Endothelial cell of umbilical vein (primary cell): ENCODE results near the gene U2AF2. TPM values are rescaled to one million over a fixed set of nuclear protein-coding genes. Genes with fewer than 3 reads are reported as not detected.

Experiments used
- BruUV-seq: library from RNA; stranded (reverse); fragments of 400-500 nt; replicated peaks from 2 replicates; lab custom pipeline; 2021; lab: Mats Ljungman, UMichigan
- CTCF ChIA-PET: fragments of 300-600, 350-600 bp; sonication (Branson Sonifier 250); formaldehyde crosslinking; loops from one replicate; lab custom pipeline; 2021; ENCODE audit warnings: antibody characterized with exemption, inconsistent platforms; lab: Charles Lee
- POLR2A ChIA-PET: fragments of 300-600, 350-600 bp; sonication (Branson Sonifier 250); formaldehyde crosslinking; loops from one replicate; lab custom pipeline; 2021; ENCODE audit warnings: antibody characterized with exemption, inconsistent platforms; lab: Charles Lee
- DNase-seq: peaks from one replicate; pipeline ENCODE4 v3.0.0-alpha.2; 2011; ENCODE audit warnings: low read depth, low spot score
- FAIRE-seq: peaks from 2 replicates; lab custom pipeline; 2011; peaks lifted over from hg19 to GRCh38; lab: Jason Lieb, UNC
- H2AFZ ChIP-seq: 2 replicates; pipeline ENCODE4 v1.6.0; 2012; ENCODE audit warnings: low read depth, low read length, control low read depth, inconsistent platforms
- H3K27ac ChIP-seq: 2 replicates; pipeline ENCODE4 v1.5.1; 2011; ENCODE audit warnings: low read depth, mild to moderate bottlenecking, control low read depth, low read length, moderate library complexity; ENCODE audit not compliant: insufficient read depth
- H3K27me3 ChIP-seq, 2 experiments: 2 replicates each; pipeline versions ENCODE4 v1.6.0 to v1.6.1; 2011; ENCODE audit warnings: low read length in 2 of 2, mixed read lengths in 1 of 2; ENCODE audit not compliant: control insufficient read depth in 2 of 2, insufficient read depth in 2 of 2
- H3K36me3 ChIP-seq, 2 experiments: 2 replicates in 1 of 2; 3 replicates in 1 of 2; pipeline ENCODE4 v1.5.1; 2011; ENCODE audit warnings: low read length in 2 of 2, mild to moderate bottlenecking in 1 of 2, moderate library complexity in 1 of 2; ENCODE audit not compliant: control insufficient read depth in 2 of 2, insufficient read depth in 2 of 2; ENCODE audit errors: extremely low read depth in 1 of 2
- H3K4me1 ChIP-seq: 3 replicates; pipeline ENCODE4 v1.5.1; 2011; ENCODE audit warnings: mild to moderate bottlenecking, low read length; ENCODE audit not compliant: control insufficient read depth, insufficient read depth; ENCODE audit errors: extremely low read depth
- H3K4me2 ChIP-seq: 2 replicates; pipeline ENCODE4 v1.6.1; 2011; ENCODE audit warnings: low read length, control low read depth, mixed read lengths; ENCODE audit not compliant: insufficient read depth
- H3K4me3 ChIP-seq, 3 experiments: fragments of 200-600 bp in 1 of 3; sonication (generic), shearing (Covaris generic) in 1 of 3; replicated peaks in 1 of 3; 2 replicates each; pipeline ENCODE4 v1.5.1; 2011 to 2016; ENCODE audit warnings: control low read depth in 3 of 3, low read length in 3 of 3, mild to moderate bottlenecking in 2 of 3, inconsistent platforms in 1 of 3, low read depth in 1 of 3, moderate library complexity in 1 of 3; ENCODE audit not compliant: insufficient read depth in 1 of 3
- H3K79me2 ChIP-seq: 2 replicates; pipeline ENCODE4 v1.6.0; 2012; ENCODE audit warnings: low read length, inconsistent platforms; ENCODE audit not compliant: control insufficient read depth, insufficient read depth
- H3K9ac ChIP-seq: replicated peaks from 2 replicates; pipeline ENCODE3; 2011; ENCODE audit warnings: low read length, control low read depth; ENCODE audit not compliant: insufficient read depth; ENCODE audit errors: extremely low read depth
- H3K9me1 ChIP-seq: replicated peaks from 3 replicates; pipeline ENCODE4 v1.6.0; 2011; ENCODE audit warnings: mild to moderate bottlenecking, low read length; ENCODE audit not compliant: control insufficient read depth, insufficient read depth; ENCODE audit errors: extremely low read depth
- H3K9me3 ChIP-seq: replicated peaks from 2 replicates; pipeline ENCODE4 v1.5.1; 2012; ENCODE audit warnings: low read length, inconsistent platforms; ENCODE audit not compliant: control insufficient read depth, insufficient read depth
- H4K20me1 ChIP-seq: replicated peaks from 2 replicates; pipeline ENCODE3; 2011; ENCODE audit warnings: mild to moderate bottlenecking, low read length; ENCODE audit not compliant: control insufficient read depth, insufficient read depth; ENCODE audit errors: extremely low read depth
- EZH2 ChIP-seq: IDR thresholded peaks from 2 replicates; pipeline ENCODE4 v1.6.1; 2012; ENCODE audit warnings: borderline replicate concordance, low read depth, mild to moderate bottlenecking, moderate library complexity, low read length, inconsistent platforms; ENCODE audit not compliant: severe bottlenecking
- FOS ChIP-seq: IDR thresholded peaks from 2 replicates; pipeline ENCODE4 v1.6.1; 2011; ENCODE audit warnings: mild to moderate bottlenecking, low read length, moderate library complexity, borderline replicate concordance; ENCODE audit not compliant: insufficient read depth
- GATA2 ChIP-seq: IDR thresholded peaks from 2 replicates; pipeline ENCODE4 v1.7.0; 2011; ENCODE audit warnings: low read depth, mild to moderate bottlenecking, moderate library complexity, mixed read lengths, low read length; ENCODE audit not compliant: insufficient read length, insufficient read depth
- JUN ChIP-seq: IDR thresholded peaks from 2 replicates; pipeline ENCODE4 v1.6.1; 2011; ENCODE audit warnings: borderline replicate concordance, low read depth; ENCODE audit not compliant: insufficient read length, insufficient read depth
- MYC ChIP-seq: IDR thresholded peaks from one replicate; pipeline ENCODE4 v1.6.1; 2011; ENCODE audit warnings: mild to moderate bottlenecking, low read depth, low read length
- POLR2A ChIP-seq: IDR thresholded peaks from 2 replicates; pipeline ENCODE4 v1.6.1; 2012; ENCODE audit warnings: low read depth, mild to moderate bottlenecking, control low read depth, low read length
- POLR2AphosphoS5 ChIP-seq: IDR thresholded peaks from 2 replicates; pipeline ENCODE4 v1.6.1; 2012; ENCODE audit warnings: low read depth, mild to moderate bottlenecking, control low read depth, low read length, moderate library complexity; ENCODE audit not compliant: insufficient read depth
- dilution Hi-C: fragments of 300-500 bp; cut with MboI; formaldehyde crosslinking; loops from one replicate; pipeline ENCODE4 v1.15.0; 2019; ENCODE audit warnings: low sequenced_read_pairs; ENCODE audit not compliant: extremely low pct_ligation_motif_present
- intact Hi-C: fragments of 100-400 bp; cut with micrococcal nuclease; formaldehyde crosslinking; loops from one replicate; pipeline ENCODE4 v1.10.0; 2022
- polyA plus RNA-seq, 4 experiments: library from polyadenylated mRNA; depleted of rRNA in 3 of 4; stranded (reverse) in 3 of 4; unstranded in 1 of 4; fragments of >200 nt; gene quantifications; 2 replicates each; pipeline versions ENCODE4 v1.2.1 to v1.2.3, GENCODE V29; 2011 to 2012; ENCODE audit warnings: missing spikeins in 1 of 4
- total RNA-seq: library from RNA; stranded (reverse); gene quantifications from 2 replicates; pipeline ENCODE4 v1.2.3, GENCODE V29; 2021
- TF ChIP-seq, protein P1 (sequence below), 2 donors: IDR thresholded peaks; 1 replicate in 1 of 2; 2 replicates in 1 of 2; pipeline ENCODE4 v1.5.1; 2011; ENCODE audit warnings: low read length in 2 of 2, mild to moderate bottlenecking in 2 of 2, moderate library complexity in 2 of 2, control low read depth in 1 of 2, inconsistent platforms in 1 of 2, low read depth in 1 of 2; ENCODE audit not compliant: insufficient read depth in 1 of 2; ENCODE audit errors: extremely low read depth in 1 of 2
- TF ChIP-seq, protein P2 (sequence below): IDR thresholded peaks from 2 replicates; pipeline ENCODE4 v1.6.1; 2011; ENCODE audit not compliant: insufficient read depth, insufficient read length

U2AF2 gene
- total and polyA plus RNA-seq, 2 donors (not counting 3 experiments of a cell fraction or from before 2014, with no cell fraction given): 183 to 259 TPM

DNA sequence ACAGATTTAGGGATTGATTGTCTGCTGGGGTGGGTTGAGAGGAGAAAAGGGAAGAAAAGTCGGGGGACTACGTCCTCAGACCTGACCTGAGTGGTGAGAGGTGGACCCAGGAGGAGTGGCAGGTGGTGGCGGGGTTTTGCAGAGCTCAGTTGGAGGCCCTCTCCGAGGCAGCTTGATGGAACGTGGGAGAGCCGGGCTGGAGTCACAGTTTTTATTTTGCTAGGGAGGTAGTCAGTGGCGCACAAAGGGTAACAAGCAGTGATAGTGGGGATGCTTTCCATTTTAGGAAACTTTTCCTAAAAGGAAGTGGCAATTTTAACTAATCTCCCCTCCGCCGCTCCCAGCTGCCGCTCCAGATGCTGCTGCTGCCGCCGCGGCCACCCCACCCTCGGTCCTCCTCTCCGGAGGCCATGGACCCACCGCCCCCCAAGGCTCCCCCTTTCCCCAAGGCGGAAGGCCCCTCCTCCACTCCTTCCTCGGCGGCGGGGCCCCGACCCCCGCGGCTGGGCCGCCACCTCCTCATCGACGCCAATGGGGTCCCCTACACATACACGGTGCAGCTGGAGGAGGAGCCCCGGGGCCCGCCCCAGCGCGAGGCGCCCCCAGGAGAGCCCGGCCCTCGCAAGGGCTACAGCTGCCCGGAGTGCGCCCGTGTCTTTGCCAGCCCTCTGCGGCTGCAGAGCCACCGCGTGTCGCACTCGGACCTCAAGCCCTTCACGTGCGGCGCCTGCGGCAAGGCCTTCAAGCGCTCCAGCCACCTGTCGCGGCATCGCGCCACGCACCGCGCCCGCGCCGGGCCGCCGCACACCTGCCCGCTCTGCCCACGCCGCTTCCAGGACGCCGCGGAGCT is 12.5 kb upstream of the U2AF2 start:
- intact Hi-C loops (loop anchor here (1.0 to 5.0 kb wide), 2 partner anchors 7 to 555 kb away; no protein-coding TSS in a partner anchor), dilution Hi-C loops (no loop called here)
- Histone ChIP-seq H3K4me1 (peaks cover 26% of the 10 kb centered on the region), H4K20me1 (no peaks in the 10 kb centered on the region), H3K27me3 (no peaks in the 10 kb centered on the region), H3K9me1 (no peaks in the 10 kb centered on the region), H3K4me2 (peak overlapping the region; percentile 53), H3K27ac (no peak overlapping the region), H3K9me3 (no peaks in the 10 kb centered on the region), H3K9ac (peak overlapping the region; percentile 27), H3K36me3 (peaks cover 3 to 10% of the 10 kb centered on the region in 2 experiments), H2AFZ (no peak overlapping the region), H3K4me3 (peak overlapping the region; percentile 46 to 75 (median 60)), H3K79me2 (peaks cover 24% of the 10 kb centered on the region)
- CTCF ChIA-PET: interaction anchor here (1.1 to 2.0 kb wide), 3 partner anchors 9 to 12 kb away, joined by 4 to 14 read pairs (median 7); no protein-coding TSS in a partner anchor
- POLR2A ChIA-PET: interaction anchor here (0.7 to 1.3 kb wide), 3 partner anchors 9 to 16 kb away, joined by 3 to 4 read pairs (median 4); partner anchors contain the start of gene U2AF2
- TF ChIP-seq, protein P1, sequence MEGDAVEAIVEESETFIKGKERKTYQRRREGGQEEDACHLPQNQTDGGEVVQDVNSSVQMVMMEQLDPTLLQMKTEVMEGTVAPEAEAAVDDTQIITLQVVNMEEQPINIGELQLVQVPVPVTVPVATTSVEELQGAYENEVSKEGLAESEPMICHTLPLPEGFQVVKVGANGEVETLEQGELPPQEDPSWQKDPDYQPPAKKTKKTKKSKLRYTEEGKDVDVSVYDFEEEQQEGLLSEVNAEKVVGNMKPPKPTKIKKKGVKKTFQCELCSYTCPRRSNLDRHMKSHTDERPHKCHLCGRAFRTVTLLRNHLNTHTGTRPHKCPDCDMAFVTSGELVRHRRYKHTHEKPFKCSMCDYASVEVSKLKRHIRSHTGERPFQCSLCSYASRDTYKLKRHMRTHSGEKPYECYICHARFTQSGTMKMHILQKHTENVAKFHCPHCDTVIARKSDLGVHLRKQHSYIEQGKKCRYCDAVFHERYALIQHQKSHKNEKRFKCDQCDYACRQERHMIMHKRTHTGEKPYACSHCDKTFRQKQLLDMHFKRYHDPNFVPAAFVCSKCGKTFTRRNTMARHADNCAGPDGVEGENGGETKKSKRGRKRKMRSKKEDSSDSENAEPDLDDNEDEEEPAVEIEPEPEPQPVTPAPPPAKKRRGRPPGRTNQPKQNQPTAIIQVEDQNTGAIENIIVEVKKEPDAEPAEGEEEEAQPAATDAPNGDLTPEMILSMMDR (IDR thresholded peaks at IDR 0.05; ENCODE audit: extremely low read depth in 1 of 2, insufficient read depth in 1 of 2, low read depth in 1 of 2, low read length in 2 of 2): no peak
- TF ChIP-seq GATA2 (no peak), FOS (no peak), POLR2A (peak; percentile 38), JUN (no peak), POLR2AphosphoS5 (peak; percentile 16), EZH2 (no peak), MYC (no peak)
- TF ChIP-seq, protein P2, sequence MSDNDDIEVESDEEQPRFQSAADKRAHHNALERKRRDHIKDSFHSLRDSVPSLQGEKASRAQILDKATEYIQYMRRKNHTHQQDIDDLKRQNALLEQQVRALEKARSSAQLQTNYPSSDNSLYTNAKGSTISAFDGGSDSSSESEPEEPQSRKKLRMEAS: no peak
- no peak for FAIRE-seq
- DNase-seq: no peak
- BruUV-seq: no TSS peak
